ENCODE measurements around the gene RHBDD2.

DNA sequence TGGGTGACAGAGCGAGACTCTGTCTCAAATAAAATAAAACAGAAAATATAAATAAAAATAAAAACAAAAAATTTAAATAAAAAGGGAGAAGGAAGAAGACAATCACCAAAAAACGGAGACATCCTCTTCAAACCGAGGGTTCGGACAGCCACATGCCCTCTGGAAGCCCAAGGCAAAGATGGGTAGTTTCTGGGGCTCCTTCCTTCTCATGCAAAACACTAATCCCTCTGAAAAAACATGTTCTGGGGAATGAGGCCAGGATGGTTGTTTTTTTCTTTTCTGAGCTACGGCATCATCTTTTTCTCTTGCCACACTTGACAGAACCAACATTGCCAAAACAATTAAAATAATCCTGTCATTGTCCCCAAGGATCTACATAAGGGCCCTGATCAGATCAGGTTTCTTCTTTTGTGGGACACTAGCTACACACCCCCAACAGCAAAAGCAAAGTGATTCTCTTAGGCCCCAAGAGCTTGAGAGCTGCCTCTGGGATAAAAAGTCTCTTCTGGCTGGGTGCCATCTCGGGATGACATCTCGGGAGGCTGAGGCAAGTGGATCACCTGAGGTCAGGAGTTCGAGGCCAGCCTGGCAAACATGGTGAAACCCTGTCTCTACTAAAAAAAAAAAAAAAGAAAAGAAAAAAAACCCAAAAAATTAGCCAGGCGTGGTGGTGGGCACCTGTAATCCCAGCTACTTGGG, 21.9 kb downstream of the RHBDD2 start:
- TF ChIP-seq EZH2 (IDR thresholded peaks at IDR 0.05): no peak
- TF ChIP-seq CTCF (IDR thresholded peaks at IDR 0.05): no peak
- TF ChIP-seq EZH2phosphoT487 (IDR thresholded peaks at IDR 0.05): no peak

Data from neural progenitor cell (in vitro differentiated cells).